GM23338 (cell line): ENCODE data around the gene EXOC2. TPM values are rescaled to one million over a fixed set of nuclear protein-coding genes. Genes with fewer than 3 reads are reported as not detected.

Experiments used
- ATAC-seq: fragments of 200-7000 bp; cut with Tn5 transposase; 3 replicates; pipeline ENCODE4 v1.9.1; 2020
- DNase-seq: peaks from one replicate; pipeline ENCODE4 v3.0.0-alpha.2; 2015; ENCODE audit warnings: low spot score
- H2AFZ ChIP-seq: fragments of 200-600 bp; sonication (generic); 2 replicates; pipeline ENCODE4 v1.8.0; 2016; ENCODE audit warnings: antibody characterized with exemption, mild to moderate bottlenecking, moderate library complexity
- H3F3A ChIP-seq: fragments of 200-600 bp; sonication (generic); replicated peaks from 2 replicates; pipeline ENCODE4 v1.8.0; 2017; ENCODE audit warnings: antibody characterized with exemption, mixed run types, low read depth
- H3K27ac ChIP-seq: fragments of 200-600 bp; sonication (generic); 2 replicates; pipeline ENCODE4 v1.6.1; 2016; ENCODE audit warnings: low read depth
- H3K27me3 ChIP-seq: fragments of 200-600 bp; sonication (generic); 2 replicates; pipeline ENCODE4 v1.8.0; 2016; ENCODE audit warnings: mild to moderate bottlenecking, mixed run types, moderate library complexity; ENCODE audit not compliant: insufficient read depth
- H3K36me3 ChIP-seq: fragments of 200-600 bp; sonication (generic); 2 replicates; pipeline ENCODE4 v1.8.0; 2016; ENCODE audit warnings: mild to moderate bottlenecking; ENCODE audit not compliant: insufficient read depth
- H3K4me1 ChIP-seq: fragments of 200-600 bp; sonication (generic); 2 replicates; pipeline ENCODE4 v1.8.0; 2016; ENCODE audit warnings: mild to moderate bottlenecking, moderate library complexity; ENCODE audit not compliant: insufficient read depth
- H3K4me2 ChIP-seq: fragments of 200-600 bp; sonication (generic); 2 replicates; pipeline ENCODE4 v1.7.1; 2017; ENCODE audit warnings: mixed run types
- H3K4me3 ChIP-seq: fragments of 200-600 bp; sonication (generic); 2 replicates; pipeline ENCODE4 v1.6.1; 2016; ENCODE audit warnings: mixed run types
- H3K79me2 ChIP-seq: fragments of 200-600 bp; sonication (generic); replicated peaks from 2 replicates; pipeline ENCODE4 v1.8.0; 2017; ENCODE audit warnings: mild to moderate bottlenecking; ENCODE audit not compliant: insufficient read depth
- H3K9me2 ChIP-seq: fragments of 200-600 bp; sonication (generic); 2 replicates; pipeline ENCODE4 v1.8.0; 2017; ENCODE audit not compliant: insufficient read depth
- H4K20me1 ChIP-seq: fragments of 200-600 bp; sonication (generic); replicated peaks from 2 replicates; pipeline ENCODE4 v1.8.0; 2017; ENCODE audit warnings: mild to moderate bottlenecking; ENCODE audit not compliant: insufficient read depth
- H3K27ac Mint-ChIP-seq: 2 replicates; pipeline ENCODE4 v1.8.0; 2020; ENCODE audit warnings: inconsistent platforms, mild to moderate bottlenecking, moderate library complexity, mixed read lengths
- H3K27me3 Mint-ChIP-seq: 3 replicates; pipeline ENCODE4 v1.8.0; 2022; ENCODE audit warnings: low read depth, mild to moderate bottlenecking, moderate library complexity, mixed read lengths, inconsistent platforms; ENCODE audit not compliant: insufficient read depth, poor library complexity
- H3K36me3 Mint-ChIP-seq: 3 replicates; pipeline ENCODE4 v1.8.0; 2021; ENCODE audit warnings: low read depth, mild to moderate bottlenecking, inconsistent platforms, moderate library complexity, mixed read lengths
- H3K4me1 Mint-ChIP-seq: 3 replicates; pipeline ENCODE4 v1.8.0; 2020; ENCODE audit warnings: mild to moderate bottlenecking, inconsistent platforms, mixed read lengths
- H3K4me3 Mint-ChIP-seq: 3 replicates; pipeline ENCODE4 v1.8.0; 2021; ENCODE audit warnings: moderate library complexity, mild to moderate bottlenecking, inconsistent platforms, mixed read lengths
- H3K9me3 Mint-ChIP-seq: 3 replicates; pipeline ENCODE4 v1.8.0; 2020; ENCODE audit warnings: moderate library complexity, mild to moderate bottlenecking, inconsistent platforms, mixed read lengths
- CREB1 ChIP-seq: fragments of 250-450 bp; sonication (Bioruptor Pico); IDR thresholded peaks from 2 replicates; pipeline ENCODE4 v1.5.0; 2020; ENCODE audit warnings: low read depth, mild to moderate bottlenecking, moderate library complexity
- JUNB ChIP-seq: IDR thresholded peaks from one replicate; pipeline ENCODE4 v1.6.1; 2016; ENCODE audit warnings: antibody characterized with exemption; ENCODE audit not compliant: unreplicated experiment
- NANOG ChIP-seq: IDR thresholded peaks from 2 replicates; pipeline ENCODE4 v1.6.1; 2016; ENCODE audit warnings: antibody characterized with exemption, borderline replicate concordance
- POLR2AphosphoS5 ChIP-seq: IDR thresholded peaks from 2 replicates; pipeline ENCODE4 v1.6.1; 2016; ENCODE audit warnings: antibody characterized with exemption, low read depth
- STAT1 ChIP-seq: IDR thresholded peaks from one replicate; pipeline ENCODE4 v1.6.1; 2016; ENCODE audit warnings: antibody characterized with exemption; ENCODE audit not compliant: unreplicated experiment
- ZNF114 ChIP-seq: fragments of 250-450 bp; sonication (Bioruptor Pico); IDR thresholded peaks from 2 replicates; pipeline ENCODE4 v1.5.0; 2020; ENCODE audit warnings: mild to moderate bottlenecking, moderate library complexity
- ZNF331 ChIP-seq: fragments of 250-450 bp; sonication (Bioruptor Pico); IDR thresholded peaks from 2 replicates; pipeline ENCODE4 v1.5.0; 2020; ENCODE audit warnings: low read depth, mild to moderate bottlenecking, moderate library complexity
- polyA plus RNA-seq: library from polyadenylated mRNA; unstranded; fragments of >200 nt; fragmentation: Nextera tagmentation; extraction: Ambion mirVana; gene quantifications from 2 replicates; pipeline ENCODE4 v1.2.1, GENCODE V29; 2016
- total RNA-seq: library from RNA; depleted of rRNA; stranded (reverse); fragments of >200 nt; shearing (Covaris generic); gene quantifications from 2 replicates; pipeline ENCODE4 v1.2.3, GENCODE V29; 2014
- TF ChIP-seq, protein P1 (sequence below): IDR thresholded peaks from one replicate; pipeline ENCODE4 v1.6.1; 2018; ENCODE audit warnings: antibody characterized with exemption; ENCODE audit not compliant: unreplicated experiment
- TF ChIP-seq, protein P2 (sequence below), 2 experiments: fragments of 200-600 bp in 1 of 2; sonication (generic) in 1 of 2; conservative IDR thresholded peaks; 2 replicates each; pipeline versions ENCODE4 v1.5.1 to v1.6.1; 2016 to 2017; ENCODE audit warnings: antibody characterized with exemption in 2 of 2, low read depth in 2 of 2, mild to moderate bottlenecking in 2 of 2, moderate library complexity in 1 of 2
- TF ChIP-seq, protein P3 (sequence below): fragments of 250-450 bp; sonication (Bioruptor Pico); IDR thresholded peaks from 2 replicates; pipeline ENCODE4 v1.5.0; 2020; ENCODE audit warnings: mild to moderate bottlenecking, moderate library complexity

The EXOC2 gene
- total and polyA plus RNA-seq, 2 experiments from 2014 or later = 28.7 to 93.6 TPM

DNA sequence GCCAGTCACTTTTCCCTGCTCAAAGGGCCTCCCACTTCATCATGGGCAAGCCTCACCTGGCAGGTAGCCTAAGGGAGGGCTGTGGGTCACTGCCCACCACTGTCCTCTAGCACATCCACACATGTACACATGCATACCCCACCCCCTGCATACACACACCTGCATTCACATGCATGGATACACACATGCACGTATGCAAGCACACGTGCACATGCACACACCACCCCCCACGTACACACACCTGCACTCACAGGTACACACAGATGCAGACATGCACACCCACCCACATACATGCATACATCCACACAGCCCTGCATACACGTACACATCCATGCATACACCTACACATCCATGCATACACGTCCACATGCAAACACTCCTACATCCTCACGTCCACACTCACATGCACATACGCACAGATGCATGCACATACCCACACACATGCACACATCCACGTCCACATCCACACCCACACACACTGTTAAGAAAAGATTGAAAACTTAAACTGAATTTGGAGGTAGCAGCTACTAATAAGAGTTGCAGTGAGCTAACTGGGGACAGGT, 14.0 kb upstream of the EXOC2 start:
- H3K36me3 Mint-ChIP-seq = no peaks in the 10 kb centered on the region
- H3K27ac Mint-ChIP-seq = no peak overlapping the region; the same call in 1 of the 2 replicates
- Histone ChIP-seq H3K27ac (no peak overlapping the region), H3K9me2 (no peaks in the 10 kb centered on the region), H2AFZ (no peak overlapping the region), H3K4me1 (peaks cover 80% of the 10 kb centered on the region), H3K79me2 (no peaks in the 10 kb centered on the region), H3K4me3 (no peak overlapping the region), H4K20me1 (no peaks in the 10 kb centered on the region), H3K4me2 (no peak overlapping the region), H3K27me3 (no peaks in the 10 kb centered on the region), H3K36me3 (no peaks in the 10 kb centered on the region), H3F3A (peaks cover 2% of the 10 kb centered on the region)
- DNase-seq (no peak), ATAC-seq (0 out of 3 replicates have a peak, but pooled peaks have one; percentile 6)
- no peak for TF ChIP-seq STAT1
- TF ChIP-seq POLR2AphosphoS5 = 0 out of 2 replicates have a peak, but pooled peaks have one; percentile 22
- H3K4me3 Mint-ChIP-seq = no peak overlapping the region
- H3K4me1 Mint-ChIP-seq = peaks cover 68% of the 10 kb centered on the region
- H3K27me3 Mint-ChIP-seq = peaks cover 14% of the 10 kb centered on the region
- no peaks in the 10 kb centered on the region; the same call in 2 of the 3 replicates for H3K9me3 Mint-ChIP-seq

DNA sequence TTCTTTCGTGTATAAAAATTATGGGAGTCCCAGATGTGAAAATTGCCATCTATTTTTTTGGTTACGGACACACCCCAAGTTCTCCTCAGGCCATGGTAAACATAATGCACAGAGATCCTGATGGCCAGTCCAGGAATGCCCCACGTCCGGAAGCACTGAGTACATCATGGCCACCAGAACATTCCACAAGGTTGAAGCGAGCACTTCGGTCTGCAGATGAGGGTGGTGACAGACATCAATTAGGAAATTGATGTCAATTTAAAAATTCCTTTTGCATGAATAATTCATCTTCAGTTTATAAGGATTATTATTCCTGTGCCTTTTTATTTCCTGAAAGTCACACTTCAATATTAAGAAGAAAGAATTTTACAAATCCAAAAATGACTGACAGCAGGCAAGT, 13.2 kb upstream of the EXOC2 start:
- no peak overlapping the region for H2AFZ ChIP-seq
- TF ChIP-seq STAT1 = no peak
- TF ChIP-seq, protein P1, sequence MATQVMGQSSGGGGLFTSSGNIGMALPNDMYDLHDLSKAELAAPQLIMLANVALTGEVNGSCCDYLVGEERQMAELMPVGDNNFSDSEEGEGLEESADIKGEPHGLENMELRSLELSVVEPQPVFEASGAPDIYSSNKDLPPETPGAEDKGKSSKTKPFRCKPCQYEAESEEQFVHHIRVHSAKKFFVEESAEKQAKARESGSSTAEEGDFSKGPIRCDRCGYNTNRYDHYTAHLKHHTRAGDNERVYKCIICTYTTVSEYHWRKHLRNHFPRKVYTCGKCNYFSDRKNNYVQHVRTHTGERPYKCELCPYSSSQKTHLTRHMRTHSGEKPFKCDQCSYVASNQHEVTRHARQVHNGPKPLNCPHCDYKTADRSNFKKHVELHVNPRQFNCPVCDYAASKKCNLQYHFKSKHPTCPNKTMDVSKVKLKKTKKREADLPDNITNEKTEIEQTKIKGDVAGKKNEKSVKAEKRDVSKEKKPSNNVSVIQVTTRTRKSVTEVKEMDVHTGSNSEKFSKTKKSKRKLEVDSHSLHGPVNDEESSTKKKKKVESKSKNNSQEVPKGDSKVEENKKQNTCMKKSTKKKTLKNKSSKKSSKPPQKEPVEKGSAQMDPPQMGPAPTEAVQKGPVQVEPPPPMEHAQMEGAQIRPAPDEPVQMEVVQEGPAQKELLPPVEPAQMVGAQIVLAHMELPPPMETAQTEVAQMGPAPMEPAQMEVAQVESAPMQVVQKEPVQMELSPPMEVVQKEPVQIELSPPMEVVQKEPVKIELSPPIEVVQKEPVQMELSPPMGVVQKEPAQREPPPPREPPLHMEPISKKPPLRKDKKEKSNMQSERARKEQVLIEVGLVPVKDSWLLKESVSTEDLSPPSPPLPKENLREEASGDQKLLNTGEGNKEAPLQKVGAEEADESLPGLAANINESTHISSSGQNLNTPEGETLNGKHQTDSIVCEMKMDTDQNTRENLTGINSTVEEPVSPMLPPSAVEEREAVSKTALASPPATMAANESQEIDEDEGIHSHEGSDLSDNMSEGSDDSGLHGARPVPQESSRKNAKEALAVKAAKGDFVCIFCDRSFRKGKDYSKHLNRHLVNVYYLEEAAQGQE = no peak
- no peak for TF ChIP-seq ZNF331 (CRISPR knock-in tag)
- no peak for TF ChIP-seq ZNF114 (CRISPR knock-in tag)
- no peak for TF ChIP-seq JUNB
- TF ChIP-seq, protein P2, sequence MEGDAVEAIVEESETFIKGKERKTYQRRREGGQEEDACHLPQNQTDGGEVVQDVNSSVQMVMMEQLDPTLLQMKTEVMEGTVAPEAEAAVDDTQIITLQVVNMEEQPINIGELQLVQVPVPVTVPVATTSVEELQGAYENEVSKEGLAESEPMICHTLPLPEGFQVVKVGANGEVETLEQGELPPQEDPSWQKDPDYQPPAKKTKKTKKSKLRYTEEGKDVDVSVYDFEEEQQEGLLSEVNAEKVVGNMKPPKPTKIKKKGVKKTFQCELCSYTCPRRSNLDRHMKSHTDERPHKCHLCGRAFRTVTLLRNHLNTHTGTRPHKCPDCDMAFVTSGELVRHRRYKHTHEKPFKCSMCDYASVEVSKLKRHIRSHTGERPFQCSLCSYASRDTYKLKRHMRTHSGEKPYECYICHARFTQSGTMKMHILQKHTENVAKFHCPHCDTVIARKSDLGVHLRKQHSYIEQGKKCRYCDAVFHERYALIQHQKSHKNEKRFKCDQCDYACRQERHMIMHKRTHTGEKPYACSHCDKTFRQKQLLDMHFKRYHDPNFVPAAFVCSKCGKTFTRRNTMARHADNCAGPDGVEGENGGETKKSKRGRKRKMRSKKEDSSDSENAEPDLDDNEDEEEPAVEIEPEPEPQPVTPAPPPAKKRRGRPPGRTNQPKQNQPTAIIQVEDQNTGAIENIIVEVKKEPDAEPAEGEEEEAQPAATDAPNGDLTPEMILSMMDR (conservative IDR thresholded peaks at IDR 0.05; ENCODE audit: low read depth in 2 of 2) = no peak
- TF ChIP-seq, protein P3, sequence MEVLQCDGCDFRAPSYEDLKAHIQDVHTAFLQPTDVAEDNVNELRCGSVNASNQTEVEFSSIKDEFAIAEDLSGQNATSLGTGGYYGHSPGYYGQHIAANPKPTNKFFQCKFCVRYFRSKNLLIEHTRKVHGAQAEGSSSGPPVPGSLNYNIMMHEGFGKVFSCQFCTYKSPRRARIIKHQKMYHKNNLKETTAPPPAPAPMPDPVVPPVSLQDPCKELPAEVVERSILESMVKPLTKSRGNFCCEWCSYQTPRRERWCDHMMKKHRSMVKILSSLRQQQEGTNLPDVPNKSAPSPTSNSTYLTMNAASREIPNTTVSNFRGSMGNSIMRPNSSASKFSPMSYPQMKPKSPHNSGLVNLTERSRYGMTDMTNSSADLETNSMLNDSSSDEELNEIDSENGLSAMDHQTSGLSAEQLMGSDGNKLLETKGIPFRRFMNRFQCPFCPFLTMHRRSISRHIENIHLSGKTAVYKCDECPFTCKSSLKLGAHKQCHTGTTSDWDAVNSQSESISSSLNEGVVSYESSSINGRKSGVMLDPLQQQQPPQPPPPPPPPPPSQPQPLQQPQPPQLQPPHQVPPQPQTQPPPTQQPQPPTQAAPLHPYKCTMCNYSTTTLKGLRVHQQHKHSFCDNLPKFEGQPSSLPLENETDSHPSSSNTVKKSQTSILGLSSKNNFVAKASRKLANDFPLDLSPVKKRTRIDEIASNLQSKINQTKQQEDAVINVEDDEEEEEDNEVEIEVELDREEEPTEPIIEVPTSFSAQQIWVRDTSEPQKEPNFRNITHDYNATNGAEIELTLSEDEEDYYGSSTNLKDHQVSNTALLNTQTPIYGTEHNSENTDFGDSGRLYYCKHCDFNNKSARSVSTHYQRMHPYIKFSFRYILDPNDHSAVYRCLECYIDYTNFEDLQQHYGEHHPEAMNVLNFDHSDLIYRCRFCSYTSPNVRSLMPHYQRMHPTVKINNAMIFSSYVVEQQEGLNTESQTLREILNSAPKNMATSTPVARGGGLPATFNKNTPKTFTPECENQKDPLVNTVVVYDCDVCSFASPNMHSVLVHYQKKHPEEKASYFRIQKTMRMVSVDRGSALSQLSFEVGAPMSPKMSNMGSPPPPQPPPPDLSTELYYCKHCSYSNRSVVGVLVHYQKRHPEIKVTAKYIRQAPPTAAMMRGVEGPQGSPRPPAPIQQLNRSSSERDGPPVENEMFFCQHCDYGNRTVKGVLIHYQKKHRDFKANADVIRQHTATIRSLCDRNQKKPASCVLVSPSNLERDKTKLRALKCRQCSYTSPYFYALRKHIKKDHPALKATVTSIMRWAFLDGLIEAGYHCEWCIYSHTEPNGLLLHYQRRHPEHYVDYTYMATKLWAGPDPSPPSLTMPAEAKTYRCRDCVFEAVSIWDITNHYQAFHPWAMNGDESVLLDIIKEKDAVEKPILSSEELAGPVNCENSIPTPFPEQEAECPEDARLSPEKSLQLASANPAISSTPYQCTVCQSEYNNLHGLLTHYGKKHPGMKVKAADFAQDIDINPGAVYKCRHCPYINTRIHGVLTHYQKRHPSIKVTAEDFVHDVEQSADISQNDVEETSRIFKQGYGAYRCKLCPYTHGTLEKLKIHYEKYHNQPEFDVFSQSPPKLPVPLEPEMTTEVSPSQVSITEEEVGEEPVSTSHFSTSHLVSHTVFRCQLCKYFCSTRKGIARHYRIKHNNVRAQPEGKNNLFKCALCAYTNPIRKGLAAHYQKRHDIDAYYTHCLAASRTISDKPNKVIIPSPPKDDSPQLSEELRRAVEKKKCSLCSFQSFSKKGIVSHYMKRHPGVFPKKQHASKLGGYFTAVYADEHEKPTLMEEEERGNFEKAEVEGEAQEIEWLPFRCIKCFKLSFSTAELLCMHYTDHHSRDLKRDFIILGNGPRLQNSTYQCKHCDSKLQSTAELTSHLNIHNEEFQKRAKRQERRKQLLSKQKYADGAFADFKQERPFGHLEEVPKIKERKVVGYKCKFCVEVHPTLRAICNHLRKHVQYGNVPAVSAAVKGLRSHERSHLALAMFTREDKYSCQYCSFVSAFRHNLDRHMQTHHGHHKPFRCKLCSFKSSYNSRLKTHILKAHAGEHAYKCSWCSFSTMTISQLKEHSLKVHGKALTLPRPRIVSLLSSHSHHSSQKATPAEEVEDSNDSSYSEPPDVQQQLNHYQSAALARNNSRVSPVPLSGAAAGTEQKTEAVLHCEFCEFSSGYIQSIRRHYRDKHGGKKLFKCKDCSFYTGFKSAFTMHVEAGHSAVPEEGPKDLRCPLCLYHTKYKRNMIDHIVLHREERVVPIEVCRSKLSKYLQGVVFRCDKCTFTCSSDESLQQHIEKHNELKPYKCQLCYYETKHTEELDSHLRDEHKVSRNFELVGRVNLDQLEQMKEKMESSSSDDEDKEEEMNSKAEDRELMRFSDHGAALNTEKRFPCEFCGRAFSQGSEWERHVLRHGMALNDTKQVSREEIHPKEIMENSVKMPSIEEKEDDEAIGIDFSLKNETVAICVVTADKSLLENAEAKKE (CRISPR knock-in tag) = no peak
- TF ChIP-seq NANOG = no peak
- TF ChIP-seq CREB1 (CRISPR knock-in tag) = no peak

More for the DNA sequence above, 13.2 kb upstream of the EXOC2 start:
- Histone ChIP-seq H3K79me2 (no peaks in the 10 kb centered on the region), H3K36me3 (no peaks in the 10 kb centered on the region), H3K4me3 (no peak overlapping the region), H3K4me1 (peaks cover 80% of the 10 kb centered on the region), H4K20me1 (no peaks in the 10 kb centered on the region), H3K4me2 (no peak overlapping the region), H3K9me2 (no peaks in the 10 kb centered on the region), H3K27me3 (no peaks in the 10 kb centered on the region), H3F3A (peaks cover 9% of the 10 kb centered on the region), H3K27ac (no peak overlapping the region)
- DNase-seq (no peak), ATAC-seq (no peak)
- Mint-ChIP-seq H3K4me3 (no peak overlapping the region; the same call in 2 of the 3 replicates), H3K4me1 (peaks cover 69% of the 10 kb centered on the region), H3K36me3 (no peaks in the 10 kb centered on the region), H3K27ac (0 out of 2 replicates have a peak overlapping the region, but pooled peaks have one; percentile 43), H3K9me3 (no peaks in the 10 kb centered on the region), H3K27me3 (peaks cover 10% of the 10 kb centered on the region)
